HG03066 (cell line): ENCODE measurements around the gene REPS1.
"Not testable (repeated sequence)": the region's sequence is repeated elsewhere in the genome, so short reads cannot be mapped to it uniquely, and the experiment has no call there.

Source experiments
- ATAC-seq: cut with Tn5 transposase; IDR thresholded peaks from one replicate; pipeline ENCODE4 v1.9.1; 2021; ENCODE audit warnings: low read depth; ENCODE audit not compliant: unreplicated experiment

The REPS1 gene

DNA sequence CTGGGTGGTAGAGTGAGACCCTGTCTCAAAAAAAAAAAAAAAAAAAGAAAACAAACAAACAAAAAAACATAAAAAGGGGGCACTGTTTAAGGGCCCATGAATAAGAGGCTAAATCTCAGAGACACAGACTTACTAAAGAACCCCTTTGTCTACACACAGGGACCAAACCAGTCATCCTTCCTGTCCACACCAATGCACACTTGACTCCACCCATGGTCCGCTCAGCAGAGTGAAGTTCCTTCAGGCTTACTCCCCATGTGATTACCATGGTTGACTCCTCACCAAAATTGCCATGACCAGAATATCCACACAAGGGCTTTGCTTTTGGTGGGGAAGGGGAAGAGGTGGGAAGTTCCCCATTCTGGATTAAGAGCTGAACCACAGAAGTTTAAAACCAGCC lies 19.4 kb upstream of the REPS1 start:
- ATAC-seq = no peak

DNA sequence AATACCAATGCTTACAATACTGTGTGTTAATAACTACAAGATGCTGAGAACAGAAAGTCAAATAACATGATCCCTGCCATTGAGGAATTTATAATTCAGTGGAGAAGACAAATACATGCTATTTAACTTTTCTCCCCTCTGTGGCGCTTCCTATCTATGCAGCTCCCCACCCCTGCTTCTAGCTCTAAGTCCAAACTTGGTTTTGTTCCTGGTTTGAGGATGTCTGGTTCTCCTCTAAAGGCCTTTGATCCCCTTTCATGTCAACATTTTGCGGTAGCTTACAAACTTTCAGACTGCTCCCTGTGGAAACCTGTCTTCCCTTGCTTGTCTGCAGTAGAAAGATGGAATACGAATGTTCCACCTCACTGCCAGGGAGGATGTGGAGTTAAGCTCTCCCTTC lies 18.4 kb upstream of the REPS1 start:
- no peak for ATAC-seq

DNA sequence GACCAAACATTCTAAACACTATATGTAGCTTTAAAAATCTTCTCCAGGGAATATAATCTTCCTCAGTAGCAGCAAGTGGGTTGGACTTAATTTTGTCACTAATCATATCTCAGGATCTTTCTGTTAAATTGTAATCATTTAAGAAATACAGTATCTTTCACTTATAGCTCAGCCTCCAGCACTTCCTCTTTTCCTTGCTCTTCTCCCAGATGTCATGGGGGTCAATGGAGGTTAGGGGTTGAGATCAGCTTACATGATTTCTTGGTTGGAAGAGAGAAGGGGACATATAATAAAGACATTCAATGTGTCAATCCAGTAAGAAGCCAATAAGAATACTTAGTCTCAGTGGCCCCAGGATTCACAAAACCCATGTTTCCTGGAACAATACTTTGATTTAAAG lies 15.7 kb upstream of the REPS1 start:
- no peak for ATAC-seq

DNA sequence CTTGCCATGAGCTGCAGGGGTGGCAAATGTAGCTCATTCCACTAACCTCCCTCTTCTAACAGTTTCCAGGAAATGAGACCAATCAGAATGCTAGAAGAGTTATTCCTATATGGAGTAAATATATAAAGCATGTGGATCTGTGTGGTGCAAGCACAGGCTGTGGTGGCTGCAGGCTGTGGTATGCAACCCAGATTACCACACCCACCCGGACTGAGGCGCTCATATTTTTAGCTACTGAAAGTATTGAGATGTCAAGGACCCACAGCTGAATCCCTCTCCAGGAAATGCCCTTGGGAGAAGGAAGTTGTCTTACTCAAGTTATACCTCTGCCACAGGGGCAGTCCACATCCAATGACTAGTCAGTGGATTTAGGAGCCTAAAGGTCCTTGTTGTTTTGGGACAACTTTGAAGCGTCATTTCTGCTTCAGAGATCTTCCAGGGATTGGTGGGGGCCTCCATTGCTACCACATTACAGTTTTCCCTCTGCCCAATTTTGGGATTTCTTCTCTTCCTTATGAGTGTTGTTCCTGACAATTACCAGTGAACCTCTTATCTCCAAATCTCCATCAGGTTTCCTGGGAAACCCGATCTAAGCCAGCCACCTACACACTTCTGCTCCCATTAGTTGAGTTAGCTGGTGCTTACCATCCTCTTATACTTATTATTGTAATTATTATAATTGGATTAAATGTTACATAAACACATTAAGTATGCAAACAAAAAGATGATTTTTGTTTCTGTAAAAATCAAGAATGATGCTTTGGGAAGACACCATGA lies 12.1 kb upstream of the REPS1 start:
- ATAC-seq = no peak

DNA sequence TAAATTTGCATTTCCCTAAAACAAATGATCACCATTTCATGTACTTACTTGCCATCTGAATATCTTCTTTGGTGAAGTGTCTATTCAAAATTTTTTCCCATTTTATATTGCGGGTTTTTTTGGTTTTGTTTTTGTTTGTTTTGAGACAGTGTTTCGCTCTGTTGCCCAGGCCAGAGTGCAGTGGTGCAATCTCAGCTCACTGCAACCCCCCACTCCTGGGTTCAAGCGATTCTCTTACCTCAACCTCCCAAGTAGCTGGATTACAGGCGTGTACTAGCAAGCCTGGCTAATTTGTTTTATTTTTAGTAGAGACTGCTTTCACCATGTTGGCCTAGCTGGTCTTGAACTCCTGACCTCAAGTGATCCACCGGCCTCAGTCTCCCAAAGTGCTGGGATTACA lies 9.1 kb upstream of the REPS1 start:
- ATAC-seq = no peak

DNA sequence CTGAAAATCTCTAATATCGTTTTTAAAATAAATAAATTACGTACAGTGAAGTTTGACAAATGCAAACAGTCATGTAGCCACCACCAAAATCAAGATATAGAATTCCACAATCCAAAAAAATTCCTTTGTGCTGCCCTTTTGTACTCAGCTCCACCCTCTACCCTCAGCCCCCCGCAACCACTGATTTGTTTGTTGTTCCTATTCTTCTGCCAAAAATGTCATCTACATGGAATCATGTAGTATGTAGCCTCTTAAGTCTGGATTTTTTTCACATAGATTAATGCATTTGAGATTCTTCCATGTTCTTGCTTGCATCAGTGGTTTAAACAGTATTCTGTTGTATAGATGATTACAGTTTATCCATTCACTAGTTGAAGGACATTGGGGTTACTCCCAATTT lies 8.5 kb upstream of the REPS1 start:
- no peak for ATAC-seq

DNA sequence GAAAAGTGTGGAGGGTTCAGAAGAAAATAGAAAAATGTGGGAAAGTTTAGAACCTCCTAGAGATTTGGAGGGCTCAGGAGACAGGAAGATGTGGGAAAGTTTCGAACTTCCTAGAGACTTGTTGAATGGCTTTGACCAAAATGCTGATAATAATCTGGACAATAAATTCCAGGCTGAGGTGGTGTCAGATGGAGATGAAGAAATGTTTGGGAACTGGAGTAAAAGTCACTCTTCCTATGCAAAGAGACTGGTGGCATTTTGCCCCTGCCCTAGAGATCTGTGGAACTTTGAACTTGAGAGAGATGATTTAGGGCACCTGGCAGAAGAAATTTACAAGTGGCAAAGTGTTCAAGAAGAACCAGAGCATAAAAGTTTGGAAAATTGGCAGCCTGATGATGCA lies 5.4 kb upstream of the REPS1 start:
- ATAC-seq = not testable (repeated sequence)

DNA sequence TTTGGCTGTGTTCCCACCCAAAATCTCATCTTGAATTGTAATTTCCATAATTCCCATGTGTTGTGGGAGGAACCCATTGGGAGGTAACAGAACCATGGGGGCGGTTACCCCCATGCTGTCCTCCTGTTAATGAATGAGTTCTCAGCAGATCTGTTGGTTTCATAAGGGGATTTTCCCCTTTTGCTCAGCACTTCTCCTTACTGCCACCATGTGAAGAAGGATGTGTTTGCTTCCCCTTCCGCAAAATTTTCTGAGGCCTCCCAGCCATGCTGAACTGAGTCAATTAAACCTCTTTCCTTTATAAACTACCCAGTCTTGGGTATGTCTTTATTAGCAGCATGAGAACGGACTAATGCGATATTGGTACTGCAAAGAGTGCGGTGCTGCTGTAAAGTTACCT lies 4.9 kb upstream of the REPS1 start:
- not testable (repeated sequence) for ATAC-seq

DNA sequence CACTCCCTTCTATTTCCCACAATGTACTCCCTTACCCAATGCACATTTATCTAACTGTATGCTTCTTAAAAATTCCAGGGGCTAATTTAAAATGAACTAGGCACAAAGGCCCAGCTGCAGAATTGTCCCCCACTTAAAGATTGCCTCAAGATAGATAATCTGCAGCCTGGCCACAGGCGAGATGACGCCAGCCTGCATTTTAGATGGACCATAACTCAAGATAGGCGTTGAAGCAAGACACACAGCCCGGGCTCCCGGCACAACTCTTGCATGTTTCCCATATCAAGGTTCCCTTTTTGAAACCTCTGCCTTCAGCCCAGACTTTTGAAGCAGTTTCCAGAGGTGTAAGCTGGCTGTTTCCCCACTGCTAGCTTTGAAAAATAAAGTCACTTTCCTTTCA lies 3.2 kb upstream of the REPS1 start:
- no peak for ATAC-seq

DNA sequence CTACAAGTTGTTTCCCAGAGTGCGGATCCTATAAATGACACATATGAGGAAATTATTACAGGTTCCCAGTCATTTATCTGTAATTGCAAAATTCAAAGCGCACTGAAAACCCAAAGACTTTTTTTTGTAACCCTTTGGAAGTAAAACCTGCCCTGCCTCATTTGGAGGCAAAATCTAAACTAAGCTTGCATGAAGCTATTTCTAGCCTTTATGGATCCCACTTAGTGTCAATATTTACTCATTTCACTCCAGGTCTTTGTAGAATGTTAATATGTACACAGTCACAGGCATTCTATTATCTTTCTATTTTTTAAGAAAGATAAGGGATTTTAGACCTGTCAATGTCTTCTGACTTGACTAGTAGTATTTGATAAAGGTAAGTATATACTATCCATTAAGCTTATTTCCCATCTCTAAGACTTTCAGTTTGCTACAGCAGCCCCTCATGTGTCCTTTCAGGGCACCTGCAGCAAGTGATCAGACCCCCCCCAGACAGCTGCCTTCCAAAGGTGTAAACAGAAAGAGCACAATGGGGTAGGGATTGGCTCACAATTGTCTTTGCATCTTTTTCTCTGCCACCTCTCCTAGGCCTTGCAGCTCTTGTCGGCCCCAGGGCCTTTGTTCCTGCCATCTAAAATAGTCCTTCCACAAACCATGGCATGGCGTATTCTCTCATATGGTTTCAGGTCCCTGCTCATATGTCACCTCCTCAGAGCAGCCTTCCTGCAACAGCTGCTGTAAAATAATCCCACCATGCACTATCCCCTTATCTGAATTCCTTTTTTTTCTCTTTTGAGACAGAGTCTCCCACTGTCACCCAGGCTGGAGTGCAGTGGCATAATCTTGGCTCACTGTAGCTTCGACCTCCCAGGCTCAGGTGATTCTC lies 1.3 kb upstream of the REPS1 start:
- no peak for ATAC-seq

DNA sequence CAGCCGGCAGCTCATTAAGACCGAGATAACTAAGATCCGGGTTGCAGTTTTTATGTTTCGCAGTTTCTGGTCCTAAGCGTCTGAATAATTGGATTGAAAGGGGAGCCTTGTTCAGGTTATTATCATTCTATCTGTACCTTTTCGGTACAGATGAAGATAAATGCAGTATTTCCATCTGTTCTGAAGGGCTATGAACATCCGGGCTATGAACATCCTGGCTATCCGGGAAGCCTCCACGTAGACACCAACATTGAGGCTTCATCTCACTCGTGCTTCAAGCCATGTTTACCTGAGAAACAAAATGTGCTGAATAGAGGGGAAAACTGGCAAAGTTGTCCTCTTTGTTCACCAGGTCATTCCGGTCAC lies 399 bp upstream of the REPS1 start:
- ATAC-seq = peak; percentile 14

DNA sequence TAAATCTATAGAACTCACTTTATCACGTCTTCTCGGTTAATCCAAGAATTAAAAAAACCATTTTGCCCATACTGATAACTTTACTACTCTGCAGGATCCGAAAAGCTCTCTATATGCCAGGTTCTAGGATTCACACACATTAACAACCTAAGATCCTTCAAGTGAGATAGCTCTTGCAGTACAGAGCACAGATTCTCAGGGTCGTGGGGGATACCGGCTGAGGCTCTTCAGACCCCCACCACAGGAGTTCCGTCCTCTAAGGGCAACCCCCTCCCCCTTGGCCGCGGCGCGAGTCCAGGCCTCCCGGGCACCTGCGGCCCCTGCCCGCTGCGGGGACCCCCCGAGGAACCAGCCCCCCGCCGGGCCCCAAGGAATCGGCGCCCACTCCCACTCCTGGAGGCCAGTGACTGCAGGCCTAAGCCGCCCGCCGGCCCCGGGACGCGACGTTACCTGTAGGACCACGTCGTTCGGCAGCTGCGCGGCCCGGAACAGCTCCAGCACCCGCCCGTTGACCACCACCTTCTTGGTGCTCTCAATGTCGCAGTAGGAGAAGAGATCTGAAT lies 892 bp downstream of the REPS1 start:
- ATAC-seq = peak; percentile 16

DNA sequence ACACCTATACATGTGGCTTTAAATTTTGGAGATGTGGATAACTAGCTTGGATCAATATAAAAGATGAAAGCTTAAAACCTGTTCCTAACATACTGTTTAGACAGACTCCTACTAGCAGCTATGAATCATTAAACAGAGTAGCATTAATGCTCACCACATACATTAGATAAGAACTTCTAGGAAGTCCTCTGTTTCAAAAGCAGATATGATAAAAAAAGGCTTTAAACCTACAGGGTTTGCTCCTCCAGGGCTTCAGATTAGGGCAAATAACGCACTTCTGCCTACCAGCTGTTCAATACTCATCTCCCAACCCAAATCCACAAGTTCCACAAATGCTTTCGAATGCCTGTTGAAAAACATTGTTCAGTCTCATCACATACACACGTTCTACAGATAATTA lies 1.5 kb downstream of the REPS1 start:
- no peak for ATAC-seq

DNA sequence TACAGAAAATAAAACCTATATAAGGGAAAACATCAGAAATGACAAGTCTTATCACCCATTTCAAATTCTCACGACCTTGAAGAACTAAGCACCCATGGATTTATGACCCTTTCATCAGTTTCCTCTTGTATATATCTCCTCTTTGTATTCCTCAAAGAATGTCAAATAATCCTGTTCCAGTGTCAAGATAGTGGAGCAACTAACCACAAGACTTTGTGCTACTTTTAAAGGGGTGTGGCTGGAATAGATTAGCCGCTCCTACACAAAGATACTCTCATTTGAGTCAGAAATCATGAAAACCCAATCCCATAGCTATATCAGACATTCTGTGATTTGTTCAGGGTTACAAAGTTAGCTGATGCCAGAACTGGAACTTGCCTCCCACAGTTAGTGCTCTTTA lies 6.6 kb downstream of the REPS1 start:
- no peak for ATAC-seq

DNA sequence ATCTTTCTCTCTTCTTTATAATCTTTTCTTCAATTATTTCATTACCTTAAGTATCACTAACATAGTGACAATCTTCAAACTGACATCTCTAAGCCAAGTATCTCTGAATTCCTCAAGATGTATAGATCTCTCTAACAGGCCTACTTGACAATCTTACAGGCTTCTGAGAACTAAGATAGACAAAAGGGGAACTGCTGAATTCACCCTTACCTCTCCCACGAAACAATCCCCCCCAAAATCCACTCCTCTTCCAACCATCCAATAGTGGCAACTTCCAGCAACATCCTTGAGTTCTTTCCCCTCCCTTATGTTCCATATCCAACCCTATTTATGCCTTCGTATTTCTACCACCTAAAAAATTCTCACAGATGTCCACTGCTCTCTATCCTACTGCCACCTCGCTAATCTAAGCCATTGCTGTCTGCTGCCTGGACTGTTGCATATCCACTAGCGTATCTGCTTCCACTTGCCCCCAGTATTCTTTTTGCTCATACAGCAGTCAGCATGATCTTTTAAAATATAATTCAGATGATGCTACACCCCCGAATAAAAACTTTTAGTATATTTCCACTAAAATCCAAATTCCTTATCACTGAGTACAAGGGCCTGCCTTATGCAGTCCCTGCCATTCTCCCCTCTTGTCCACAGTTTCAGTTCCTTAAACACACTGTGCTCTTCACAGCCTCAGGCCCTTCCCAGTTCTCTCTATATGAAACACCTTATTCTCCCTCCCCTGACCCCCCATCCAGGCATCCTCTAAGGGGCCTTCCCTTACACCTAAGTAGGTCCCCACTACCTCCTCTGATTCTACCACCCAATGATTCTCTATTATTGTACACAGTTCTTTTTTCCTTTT lies 8.0 kb downstream of the REPS1 start:
- no peak for ATAC-seq

DNA sequence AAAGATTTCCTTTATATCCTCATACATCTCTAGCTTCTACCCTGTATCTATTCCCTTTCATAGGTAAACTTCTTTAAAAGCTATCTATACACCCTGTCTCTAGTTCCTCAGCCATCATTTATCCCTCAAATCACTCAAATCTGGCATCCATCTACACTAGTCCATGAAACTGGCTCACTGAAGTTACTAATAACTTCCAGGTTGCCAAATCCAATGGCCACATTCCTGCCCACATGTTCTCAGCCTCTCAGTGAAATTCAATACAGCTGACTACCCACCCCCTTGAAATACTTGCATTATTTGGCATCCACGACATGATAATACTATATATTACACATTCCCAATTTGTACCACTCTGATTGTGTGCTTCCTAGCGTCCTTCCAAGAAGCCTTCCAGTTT lies 8.7 kb downstream of the REPS1 start:
- ATAC-seq = no peak

DNA sequence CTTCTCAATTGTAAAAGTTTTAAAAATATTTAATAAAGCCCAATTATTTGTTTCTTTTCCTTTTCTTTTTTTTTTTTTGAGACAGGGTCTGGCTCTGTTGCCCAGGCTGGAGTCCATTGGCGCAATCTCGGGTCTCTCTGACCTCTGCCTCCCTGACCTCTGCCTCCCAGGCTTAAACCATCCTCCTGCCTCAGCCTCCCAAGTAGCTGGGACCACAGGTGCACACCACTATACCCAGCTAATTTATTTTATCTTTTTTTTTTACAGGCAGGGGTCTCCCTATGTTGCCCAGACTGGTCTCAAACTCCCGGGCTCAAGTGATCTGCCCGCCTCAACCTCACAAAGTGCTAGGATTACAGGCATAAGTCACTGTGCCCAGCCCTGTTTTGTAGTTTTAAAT lies 9.8 kb downstream of the REPS1 start:
- ATAC-seq = no peak

DNA sequence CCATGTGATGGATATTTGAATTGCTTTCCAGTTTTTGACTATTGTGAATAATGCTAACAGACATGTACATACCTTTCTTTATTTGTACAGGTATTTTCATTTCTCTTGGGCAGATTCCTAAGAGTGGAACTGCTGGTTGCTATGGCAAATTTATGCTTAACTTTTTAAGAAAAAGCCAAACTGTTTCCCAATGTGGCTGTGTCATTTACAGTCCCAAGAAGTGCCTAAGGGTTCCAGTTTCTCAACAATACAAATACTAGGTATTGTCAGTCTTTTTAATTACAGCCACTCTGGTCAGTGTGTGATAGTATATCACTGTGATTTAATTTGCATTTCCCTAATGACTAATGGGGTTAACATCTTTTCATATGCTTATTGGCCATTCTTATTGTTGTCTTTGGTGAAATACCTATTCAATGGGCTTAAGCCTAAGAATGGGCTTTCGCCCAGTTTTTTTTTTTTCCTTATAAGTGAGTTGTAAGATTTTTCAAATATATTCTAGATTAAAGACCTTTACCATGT lies 10.3 kb downstream of the REPS1 start:
- no peak for ATAC-seq

DNA sequence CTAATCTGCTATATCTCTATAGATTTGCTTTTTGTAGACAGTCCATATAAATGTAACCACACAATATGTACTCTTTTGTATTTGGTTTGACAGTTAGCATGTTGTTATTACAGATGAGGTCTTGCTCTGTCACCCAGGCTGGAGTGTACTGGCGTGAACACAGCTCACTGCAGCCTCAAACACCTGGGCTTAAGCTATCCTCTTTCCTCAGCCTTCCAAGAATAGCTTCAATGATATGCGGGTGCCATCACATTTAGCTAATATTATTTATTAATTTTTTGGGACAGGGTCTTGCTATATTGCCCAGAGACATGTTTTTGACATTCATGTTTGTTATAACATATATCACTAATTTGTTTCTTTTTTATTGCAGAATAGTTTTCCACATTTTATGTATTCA lies 10.8 kb downstream of the REPS1 start:
- no peak for ATAC-seq

DNA sequence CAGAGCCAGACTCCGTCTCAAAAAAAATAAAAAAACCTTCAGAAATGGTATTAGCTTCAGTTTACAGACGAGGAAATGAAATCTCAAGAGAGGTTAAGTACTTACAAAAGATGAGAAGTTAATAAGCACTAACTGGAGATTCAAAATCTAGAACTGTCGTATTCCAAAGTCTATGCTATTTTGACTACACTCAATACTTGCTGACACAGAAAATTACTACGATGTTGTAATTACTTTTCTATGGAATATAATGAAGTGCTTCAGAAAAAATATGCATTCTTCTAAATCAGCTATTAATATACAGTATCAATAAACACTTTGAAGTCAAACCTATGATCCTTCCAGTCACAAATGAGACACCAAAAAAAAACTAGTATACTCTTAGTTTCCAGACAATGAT lies 12.2 kb downstream of the REPS1 start:
- ATAC-seq = no peak
